HG02981 (cell line): Measurements from ENCODE around the gene BTNL9.
"Not testable (repeated sequence)": the region's sequence is repeated elsewhere in the genome, so short reads cannot be mapped to it uniquely, and the experiment has no call there.

ENCODE experiments used
- ATAC-seq: cut with Tn5 transposase; IDR thresholded peaks from one replicate; pipeline ENCODE4 v1.9.1; 2021; ENCODE audit warnings: mild to moderate bottlenecking, moderate library complexity; ENCODE audit not compliant: unreplicated experiment

BTNL9 gene

GRCh38 chr5:181042036-181042713, 2.1 kb downstream of the BTNL9 start:
- no peak for ATAC-seq

DNA sequence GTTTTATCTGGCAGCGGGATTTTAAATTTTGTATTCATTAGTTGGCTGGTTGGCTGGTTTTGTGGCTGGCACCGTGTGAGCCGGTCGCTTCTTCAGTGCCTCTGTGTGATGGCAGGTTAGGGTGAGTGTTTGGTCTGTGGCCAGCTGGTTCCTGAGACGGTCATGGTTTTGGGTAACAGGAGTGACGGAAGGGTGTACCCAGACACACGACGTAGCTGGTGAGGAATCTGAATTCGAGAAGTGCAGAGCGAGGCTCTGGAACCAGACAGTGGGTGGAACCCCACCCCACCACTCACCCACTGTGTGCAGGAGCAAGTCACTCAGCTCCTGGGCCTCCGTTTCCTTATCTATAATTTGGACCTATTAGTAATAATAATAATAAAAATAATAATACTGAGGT, 2.7 kb downstream of the BTNL9 start:
- ATAC-seq: no peak

DNA sequence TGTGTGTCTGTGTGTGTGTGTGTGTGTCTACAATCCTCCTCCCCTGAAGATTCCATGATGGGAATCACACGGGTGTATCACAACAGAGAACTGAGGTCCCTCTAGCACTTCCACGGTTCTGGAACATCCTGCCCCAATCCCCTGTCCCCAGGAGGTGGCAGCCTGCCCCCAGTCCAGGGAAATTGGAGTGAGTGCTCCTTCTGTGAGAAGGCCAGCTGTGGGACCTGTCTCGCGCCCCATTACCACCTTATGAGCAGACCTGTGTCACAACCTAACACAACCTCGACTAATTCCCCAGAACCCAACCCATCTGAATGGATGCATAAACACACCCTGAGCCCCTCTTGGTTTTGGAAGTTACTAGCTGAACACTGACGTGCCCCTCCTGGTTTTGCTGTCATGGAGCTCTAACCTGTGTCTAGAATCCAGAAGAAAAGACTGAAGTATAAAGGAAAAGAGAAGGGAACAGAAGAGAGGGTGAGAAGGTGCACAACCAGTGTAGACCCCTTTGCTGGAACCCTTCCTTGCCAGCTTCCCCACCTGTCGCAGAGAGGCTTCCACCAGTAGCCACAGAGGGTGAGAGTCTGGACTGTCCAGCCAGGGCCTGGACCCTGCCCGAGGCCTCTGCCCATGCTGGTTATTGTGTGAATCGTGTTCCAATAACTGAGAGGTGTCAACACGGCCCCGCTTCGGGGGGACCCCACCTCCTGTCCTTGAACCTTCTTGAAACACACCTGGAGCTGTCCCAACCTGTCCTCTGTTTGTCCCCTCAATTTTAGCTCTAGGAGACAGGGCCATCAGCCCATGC, 3.4 kb downstream of the BTNL9 start:
- no peak for ATAC-seq

GRCh38 chr5:181044093-181044599, 4.1 kb downstream of the BTNL9 start:
- no peak for ATAC-seq

DNA sequence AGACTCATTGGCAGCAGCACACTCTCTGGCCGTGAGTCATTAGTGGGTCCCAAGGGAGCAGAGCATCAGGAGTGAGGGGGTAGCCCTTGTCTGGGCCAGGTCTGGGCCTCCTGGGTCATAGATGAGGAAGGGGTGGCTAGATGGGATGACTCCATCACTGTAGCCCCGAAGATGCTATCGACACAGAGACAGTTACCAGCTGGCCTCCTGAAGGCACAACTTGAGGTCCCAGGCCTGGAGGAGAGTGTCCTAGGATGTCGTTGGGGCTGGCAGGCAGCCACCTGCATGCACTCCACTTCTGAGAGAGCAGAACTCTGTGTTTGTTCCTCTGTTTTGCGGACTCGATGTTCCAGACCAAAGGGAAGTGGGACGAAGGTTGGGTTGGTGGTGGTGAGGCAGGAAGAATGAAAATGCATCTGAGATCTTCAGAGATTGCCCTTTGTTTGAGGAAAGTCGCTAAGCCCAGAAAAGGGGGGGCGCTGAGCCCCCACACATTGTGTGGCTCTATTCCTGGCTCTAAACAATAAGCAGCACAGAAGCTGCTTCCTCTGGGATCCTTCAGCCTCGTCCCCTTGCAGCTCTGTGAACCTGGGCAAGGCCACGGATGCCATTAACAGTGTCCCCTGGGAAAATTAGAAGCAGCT, 4.7 kb downstream of the BTNL9 start:
- no peak for ATAC-seq

DNA sequence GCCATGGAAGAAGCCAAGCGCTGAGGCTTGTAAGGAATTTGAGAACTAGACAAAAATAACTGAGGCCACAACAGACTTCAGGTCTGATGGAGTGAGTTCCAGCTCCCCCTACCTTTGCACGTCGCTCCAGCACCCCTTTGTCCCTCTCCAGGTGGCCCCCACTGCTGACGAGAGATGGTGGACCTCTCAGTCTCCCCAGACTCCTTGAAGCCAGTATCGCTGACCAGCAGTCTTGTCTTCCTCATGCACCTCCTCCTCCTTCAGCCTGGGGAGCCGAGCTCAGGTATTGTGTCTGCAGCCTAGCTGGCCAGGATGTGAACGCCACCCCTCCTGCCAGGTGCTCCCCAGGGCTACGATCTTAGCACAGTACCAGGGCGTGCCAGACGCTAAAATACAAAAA, 5.2 kb downstream of the BTNL9 start:
- no peak for ATAC-seq

DNA sequence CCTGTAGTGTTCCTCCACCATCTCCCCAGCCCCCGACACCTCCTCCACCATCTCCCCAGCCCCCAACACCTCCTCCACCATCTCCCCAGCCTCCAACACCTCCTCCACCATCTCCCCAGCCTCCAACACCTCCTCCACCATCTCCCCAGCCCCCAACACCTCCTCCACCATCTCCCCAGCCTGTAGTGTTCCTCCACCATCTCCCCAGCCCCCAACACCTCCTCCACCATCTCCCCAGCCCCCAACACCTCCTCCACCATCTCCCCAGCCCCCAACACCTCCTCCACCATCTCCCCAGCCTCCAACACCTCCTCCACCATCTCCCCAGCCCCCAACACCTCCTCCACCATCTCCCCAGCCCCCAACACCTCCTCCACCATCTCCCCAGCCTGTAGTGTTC, 5.8 kb downstream of the BTNL9 start:
- ATAC-seq: not testable (repeated sequence)

DNA sequence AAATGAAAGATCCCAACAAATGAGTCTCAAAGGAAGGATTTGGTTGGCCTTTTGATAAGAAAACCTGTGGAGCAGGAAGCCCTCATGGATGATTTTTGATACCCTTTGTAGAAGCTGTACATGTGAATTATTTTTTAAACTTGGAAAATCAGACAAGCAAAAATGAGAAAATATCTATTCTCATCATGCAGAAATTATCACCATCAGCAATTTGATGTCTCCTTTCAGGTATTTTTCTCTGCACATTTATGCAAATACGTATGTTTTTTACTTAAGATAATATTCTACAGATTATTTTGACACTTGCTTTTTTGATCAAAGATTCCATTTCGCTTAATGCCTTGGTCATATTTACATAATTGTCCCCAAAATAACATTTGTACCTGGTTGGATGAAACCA, 7.2 kb downstream of the BTNL9 start:
- ATAC-seq: no peak

DNA sequence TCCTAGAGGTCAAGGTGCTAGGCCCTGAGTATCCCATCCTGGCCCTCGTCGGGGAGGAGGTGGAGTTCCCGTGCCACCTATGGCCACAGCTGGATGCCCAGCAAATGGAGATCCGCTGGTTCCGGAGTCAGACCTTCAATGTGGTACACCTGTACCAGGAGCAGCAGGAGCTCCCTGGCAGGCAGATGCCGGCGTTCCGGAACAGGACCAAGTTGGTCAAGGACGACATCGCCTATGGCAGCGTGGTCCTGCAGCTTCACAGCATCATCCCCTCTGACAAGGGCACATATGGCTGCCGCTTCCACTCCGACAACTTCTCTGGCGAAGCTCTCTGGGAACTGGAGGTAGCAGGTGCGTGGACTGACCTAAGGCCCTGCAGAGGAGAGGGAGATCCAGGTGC, 7.9 kb downstream of the BTNL9 start:
- ATAC-seq: no peak

- no peak for ATAC-seq
Measured at GRCh38 chr5:181050016-181050415, 9.9 kb downstream of the BTNL9 start.

- no peak for ATAC-seq
Measured at GRCh38 chr5:181051841-181052671, 12.0 kb downstream of the BTNL9 start.

DNA sequence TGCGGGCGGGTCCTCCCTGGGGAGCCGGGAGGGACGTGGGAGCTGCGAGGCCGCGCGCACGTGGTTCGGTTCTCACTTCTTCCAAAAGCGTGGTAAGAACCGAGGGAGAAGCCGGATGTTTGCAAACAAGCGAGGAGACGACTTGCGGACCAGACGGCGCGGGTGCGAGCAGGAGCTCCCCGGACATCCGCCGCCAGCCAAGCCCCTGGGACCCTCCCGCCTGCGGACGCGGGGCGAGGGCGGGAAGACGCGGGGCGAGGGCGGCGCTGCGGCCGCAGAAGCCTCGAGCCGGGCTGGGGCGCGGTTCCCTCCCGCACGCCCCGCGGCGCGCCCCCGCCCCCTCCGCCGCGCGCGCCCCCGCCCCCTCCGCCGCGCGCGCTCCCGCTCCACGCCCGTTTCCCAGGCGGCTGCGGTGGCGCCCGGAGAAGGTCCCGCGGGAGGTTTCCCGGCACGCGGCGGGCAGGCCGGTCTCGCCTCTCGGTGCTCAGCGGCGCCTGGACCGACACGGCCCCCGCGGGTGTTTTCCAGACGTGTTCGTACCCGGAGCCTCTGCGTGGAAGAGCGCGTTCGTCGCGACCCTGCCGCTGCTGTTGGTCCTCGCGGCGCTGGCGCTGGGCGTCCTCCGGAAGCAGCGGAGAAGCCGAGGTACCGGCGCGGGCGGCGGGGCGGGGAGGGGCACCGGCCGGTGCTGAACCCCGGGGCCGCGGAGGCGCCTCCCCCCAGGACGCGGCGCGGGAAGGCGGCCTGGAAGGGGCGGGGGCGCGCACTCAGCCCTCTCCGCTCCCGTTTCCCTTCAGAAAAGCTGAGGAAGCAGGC, 12.8 kb downstream of the BTNL9 start:
- no peak for ATAC-seq

DNA sequence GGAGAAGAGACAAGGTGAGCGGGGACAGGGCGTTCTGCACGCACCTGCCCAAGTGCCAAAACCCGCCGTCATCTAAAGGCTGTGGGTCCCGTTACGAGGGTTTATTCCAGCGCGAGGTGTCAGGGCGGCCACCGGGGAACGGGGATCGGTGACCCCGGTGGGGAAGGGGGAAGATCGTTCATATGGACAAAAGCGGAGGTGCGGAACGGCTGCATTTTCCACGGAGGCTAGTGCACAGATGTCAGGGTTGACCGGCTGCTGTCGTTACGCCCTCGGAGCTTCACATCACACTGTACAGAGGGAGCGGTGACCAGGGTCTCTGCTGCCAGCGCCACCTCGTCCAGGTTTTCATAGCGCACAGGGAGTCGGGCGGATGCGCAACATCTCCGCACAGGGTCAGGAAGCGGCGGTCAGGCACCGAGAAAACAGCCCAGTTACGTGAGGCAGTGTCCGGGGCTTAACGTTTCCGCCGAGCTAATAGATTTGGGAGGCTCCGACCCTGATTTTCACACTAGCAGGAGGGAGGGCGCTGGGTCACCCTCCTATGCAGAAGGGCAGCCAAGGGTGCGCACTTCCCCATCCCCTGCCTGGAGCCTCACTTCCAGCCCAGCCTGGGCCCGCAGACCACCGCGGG, 13.5 kb downstream of the BTNL9 start:
- no peak for ATAC-seq

GRCh38 chr5:181054138-181054537, 14.1 kb downstream of the BTNL9 start:
- ATAC-seq: no peak

- no peak for ATAC-seq
Measured at GRCh38 chr5:181054871-181055459, 14.9 kb downstream of the BTNL9 start.

DNA sequence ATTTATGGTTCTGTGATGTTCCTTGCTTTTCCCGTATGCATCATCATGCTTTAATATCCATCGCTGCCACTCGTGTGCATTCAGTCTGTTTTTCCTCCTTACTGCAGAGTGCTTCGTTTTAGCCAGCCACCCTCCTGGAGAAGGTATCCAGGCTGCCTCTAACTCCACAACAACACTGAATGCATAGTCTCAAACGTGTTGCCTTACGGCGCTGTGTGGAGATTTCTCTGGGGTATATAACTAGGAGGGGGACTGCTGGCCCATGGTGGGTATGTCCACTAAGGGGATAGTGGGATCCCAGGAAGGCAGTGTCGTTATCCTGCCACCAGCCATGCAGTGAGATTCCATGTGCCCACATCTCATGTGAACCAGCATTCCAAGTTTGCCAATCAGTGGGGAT, 16.4 kb downstream of the BTNL9 start:
- no peak for ATAC-seq

DNA sequence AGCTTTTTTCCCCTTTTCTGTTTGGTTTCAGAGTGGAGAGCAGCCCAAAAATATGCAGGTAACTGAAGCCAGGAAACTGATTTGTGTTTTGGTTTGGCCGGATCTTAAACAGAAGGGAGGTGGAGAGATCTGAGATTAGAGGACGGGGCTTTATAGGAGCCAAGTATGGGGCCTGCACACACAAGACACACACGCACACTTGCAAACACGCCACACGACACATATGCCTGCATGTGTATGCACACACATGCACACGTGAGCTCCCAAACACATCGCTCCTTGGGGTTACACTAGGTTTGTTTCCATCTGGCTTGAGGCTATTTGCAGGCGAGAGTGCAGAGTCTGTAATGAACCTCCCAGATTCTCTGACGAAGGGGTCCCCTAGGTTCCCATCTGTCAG, 18.3 kb downstream of the BTNL9 start:
- no peak for ATAC-seq

- ATAC-seq: no peak
Measured at GRCh38 chr5:181058786-181059296, 18.8 kb downstream of the BTNL9 start.
